GM12892 (cell line): Measurements from ENCODE around the gene UGT1A8.

Experiments used
- POLR2A ChIP-seq: IDR thresholded peaks from 2 replicates; pipeline ENCODE4 v1.6.1; 2011; ENCODE audit warnings: low read depth, low read length, control low read depth
- POLR2AphosphoS5 ChIP-seq: IDR thresholded peaks from 2 replicates; pipeline ENCODE4 v1.6.1; 2011; ENCODE audit warnings: low read depth, low read length, control low read depth

- no peak for TF ChIP-seq POLR2AphosphoS5
- TF ChIP-seq POLR2A, result no peak
These were observed 126.2 kb downstream of the UGT1A8 start for GRCh38 chr2:233743464-233744259.
